Karpas-422 (cell line): ENCODE results near the gene RTN4IP1. TPM values are rescaled to one million over a fixed set of nuclear protein-coding genes. Genes with fewer than 3 reads are reported as not detected.
A peak's percentile ranks its signal among the peaks of the same experiment; 100 is the strongest.
"Not testable (repeated sequence)": the region's sequence is repeated elsewhere in the genome, so short reads cannot be mapped to it uniquely, and the experiment has no call there.

Source experiments
- DNase-seq: peaks from one replicate; pipeline ENCODE4 v3.0.0-alpha.2; 2015
- H2AFZ ChIP-seq: fragments of 200-600 bp; sonication (generic); 2 replicates; pipeline ENCODE4 v1.6.1; 2014; ENCODE audit warnings: antibody characterized with exemption, low read length, mixed read lengths
- H3K27ac ChIP-seq: fragments of 200-600 bp; sonication (generic); 2 replicates; pipeline ENCODE4 v1.5.1; 2014; ENCODE audit warnings: mild to moderate bottlenecking, low read length, moderate library complexity
- H3K27me3 ChIP-seq: fragments of 200-600 bp; sonication (generic); 2 replicates; pipeline ENCODE4 v1.6.1; 2014; ENCODE audit warnings: low read length, mixed read lengths
- H3K36me3 ChIP-seq: fragments of 200-600 bp; sonication (generic); 2 replicates; pipeline ENCODE4 v1.6.1; 2014; ENCODE audit warnings: low read length, mixed read lengths; ENCODE audit not compliant: insufficient read depth
- H3K4me1 ChIP-seq: fragments of 200-600 bp; sonication (generic); 2 replicates; pipeline ENCODE4 v1.6.1; 2014; ENCODE audit warnings: mild to moderate bottlenecking, low read length, mixed read lengths
- H3K4me2 ChIP-seq: fragments of 200-600 bp; sonication (generic); 2 replicates; pipeline ENCODE4 v1.6.1; 2014; ENCODE audit warnings: low read length, low read depth, mild to moderate bottlenecking; ENCODE audit not compliant: poor library complexity, severe bottlenecking
- H3K4me3 ChIP-seq: fragments of 200-600 bp; sonication (generic); 2 replicates; pipeline ENCODE4 v1.5.1; 2014; ENCODE audit warnings: mild to moderate bottlenecking, antibody characterized with exemption, low read length, mixed read lengths
- H3K79me2 ChIP-seq: fragments of 200-600 bp; sonication (generic); 2 replicates; pipeline ENCODE4 v1.6.1; 2014; ENCODE audit warnings: mild to moderate bottlenecking, low read length, mixed read lengths
- H3K9ac ChIP-seq: fragments of 200-600 bp; sonication (generic); 2 replicates; pipeline ENCODE4 v1.6.0; 2014; ENCODE audit warnings: low read length
- H3K9me2 ChIP-seq: fragments of 200-600 bp; sonication (generic), shearing (Covaris generic); replicated peaks from 2 replicates; pipeline ENCODE4 v1.6.0; 2014; ENCODE audit warnings: mild to moderate bottlenecking, low read length, moderate library complexity; ENCODE audit not compliant: insufficient read depth
- H3K9me3 ChIP-seq: fragments of 300-700, 200-600 bp; sonication (generic); 2 replicates; pipeline ENCODE4 v1.6.1; 2014; ENCODE audit warnings: low read length, mixed read lengths
- H4K20me1 ChIP-seq: fragments of 200-600 bp; sonication (generic); 2 replicates; pipeline ENCODE4 v1.6.1; 2014; ENCODE audit warnings: mild to moderate bottlenecking, antibody characterized with exemption, low read length, low read depth; ENCODE audit not compliant: insufficient read depth
- total RNA-seq: library from RNA; depleted of rRNA; stranded (reverse); fragments of >200 nt; shearing (Covaris generic); gene quantifications from 2 replicates; pipeline ENCODE4 v1.2.3, GENCODE V29; 2014; ENCODE audit warnings: low replicate concordance

The RTN4IP1 gene
- total RNA-seq, 1 experiment from 2014 or later = 14.3 TPM

DNA sequence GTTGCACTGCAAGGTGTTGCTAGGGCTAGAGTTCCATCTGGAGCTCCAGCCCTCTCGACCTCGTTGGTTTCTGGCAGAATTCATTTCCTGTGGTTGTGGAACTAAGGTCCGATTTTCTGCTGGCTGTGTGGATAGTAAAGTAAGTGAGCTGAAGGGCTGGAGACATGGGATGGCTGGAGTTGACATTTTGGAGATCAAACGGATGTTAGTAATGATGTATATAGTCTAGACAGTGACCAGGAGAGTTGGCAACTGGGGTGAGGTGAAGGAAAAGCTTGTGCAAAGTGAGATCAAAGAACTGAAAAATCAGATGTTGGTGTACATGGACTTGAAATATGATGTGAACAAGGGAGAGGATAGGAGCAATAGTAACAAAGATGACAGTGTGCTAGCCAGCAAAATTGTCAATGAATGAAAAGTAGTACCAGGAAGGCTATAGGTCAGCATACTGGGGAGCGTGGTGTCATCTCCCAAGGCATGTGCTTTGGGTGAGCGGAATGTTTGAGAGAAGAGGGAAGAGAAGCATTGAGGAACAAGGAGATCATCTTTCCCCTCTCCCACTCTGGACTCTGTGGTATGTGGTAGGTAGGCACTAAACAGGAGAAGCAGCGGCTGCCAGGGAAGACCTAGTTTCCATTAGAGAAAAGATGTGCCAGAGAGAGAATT, 7.9 kb upstream of the RTN4IP1 start:
- peak; percentile 77 for DNase-seq
- Histone ChIP-seq H3K4me1 (peaks cover 85% of the 10 kb centered on the region), H4K20me1 (no peaks in the 10 kb centered on the region), H3K4me3 (peak overlapping the region; percentile 40), H3K79me2 (peaks cover 79% of the 10 kb centered on the region), H3K36me3 (peaks cover 30% of the 10 kb centered on the region), H3K9me2 (no peaks in the 10 kb centered on the region), H3K4me2 (peak overlapping the region; percentile 87), H3K27me3 (no peaks in the 10 kb centered on the region), H3K9me3 (no peaks in the 10 kb centered on the region), H3K9ac (peak overlapping the region; percentile 71), H2AFZ (no peak overlapping the region), H3K27ac (peak overlapping the region; percentile 97)

- peak overlapping the region; percentile 17 for H3K9ac ChIP-seq
- peaks cover 78% of the 10 kb centered on the region for H3K79me2 ChIP-seq
- H3K36me3 ChIP-seq = peaks cover 16% of the 10 kb centered on the region
- no peaks in the 10 kb centered on the region for H4K20me1 ChIP-seq
- H2AFZ ChIP-seq = no peak overlapping the region
- peaks cover 88% of the 10 kb centered on the region for H3K4me1 ChIP-seq
- H3K27me3 ChIP-seq = no peaks in the 10 kb centered on the region
- no peaks in the 10 kb centered on the region for H3K9me3 ChIP-seq
- H3K4me3 ChIP-seq = no peak overlapping the region
- peak overlapping the region; percentile 97 for H3K27ac ChIP-seq
- peak overlapping the region; percentile 21 for H3K4me2 ChIP-seq
- H3K9me2 ChIP-seq = no peaks in the 10 kb centered on the region
- DNase-seq = no peak
These were observed 5.3 kb upstream of the RTN4IP1 start for GRCh38 chr6:106634565-106634964.

DNA sequence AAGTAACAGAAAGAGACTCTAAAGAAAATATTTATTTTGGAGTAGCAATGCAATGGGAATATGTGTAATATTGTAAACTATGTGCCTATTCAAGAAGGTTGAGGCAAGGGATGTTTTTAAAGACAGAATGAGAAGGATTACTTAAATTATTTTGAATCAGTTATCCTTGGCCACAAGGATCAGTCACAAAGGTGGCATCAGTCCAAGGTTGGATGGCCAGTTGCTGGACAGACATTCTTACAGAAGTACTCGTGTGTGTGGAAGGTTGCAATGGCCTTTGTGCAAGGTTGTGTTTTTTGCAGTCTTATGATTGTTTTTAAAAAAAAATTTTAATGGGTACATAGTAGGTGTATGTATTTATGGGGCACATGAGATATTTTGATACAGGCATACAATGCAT, 2.0 kb upstream of the RTN4IP1 start:
- Histone ChIP-seq H4K20me1 (no peaks in the 10 kb centered on the region), H3K9ac (no peak overlapping the region), H2AFZ (no peak overlapping the region), H3K9me3 (no peaks in the 10 kb centered on the region), H3K27me3 (no peaks in the 10 kb centered on the region), H3K27ac (peak overlapping the region; percentile 97), H3K36me3 (peaks cover 13% of the 10 kb centered on the region; the same call in 1 of the 2 replicates), H3K4me2 (peak overlapping the region; percentile 37), H3K4me3 (peak overlapping the region; percentile 5; the same call in 1 of the 2 replicates), H3K4me1 (peaks cover 78% of the 10 kb centered on the region), H3K79me2 (peaks cover 84% of the 10 kb centered on the region), H3K9me2 (no peaks in the 10 kb centered on the region)
- peak; percentile 43 for DNase-seq

DNA sequence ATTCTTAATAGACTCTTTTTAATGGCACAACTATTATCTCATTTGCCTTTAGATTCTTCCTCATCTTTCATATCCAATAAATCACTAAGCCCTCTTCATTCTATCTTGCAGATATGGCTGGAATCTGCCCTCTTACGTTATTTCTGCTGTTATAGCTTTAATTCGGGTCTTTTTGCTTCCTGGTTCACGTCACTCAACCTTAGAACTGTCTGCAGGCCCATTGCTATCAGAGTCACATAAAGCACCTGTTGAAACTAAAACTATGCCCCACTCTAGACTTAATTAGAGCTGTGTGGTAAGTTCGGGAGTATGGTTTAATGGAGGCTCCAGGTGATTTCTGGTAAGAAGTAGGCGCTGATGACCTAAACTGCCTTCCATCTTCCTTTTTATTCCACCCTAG, 1.1 kb upstream of the RTN4IP1 start:
- peak; percentile 78 for DNase-seq
- Histone ChIP-seq H3K9me3 (no peaks in the 10 kb centered on the region), H2AFZ (no peak overlapping the region), H3K27me3 (no peaks in the 10 kb centered on the region), H4K20me1 (no peaks in the 10 kb centered on the region), H3K4me2 (peak overlapping the region; percentile 81), H3K4me3 (peak overlapping the region; percentile 92), H3K9ac (peak overlapping the region; percentile 81), H3K9me2 (no peaks in the 10 kb centered on the region), H3K36me3 (peaks cover 13% of the 10 kb centered on the region; the same call in 1 of the 2 replicates), H3K4me1 (peaks cover 75% of the 10 kb centered on the region), H3K27ac (peak overlapping the region; percentile 94), H3K79me2 (peaks cover 86% of the 10 kb centered on the region)

DNA sequence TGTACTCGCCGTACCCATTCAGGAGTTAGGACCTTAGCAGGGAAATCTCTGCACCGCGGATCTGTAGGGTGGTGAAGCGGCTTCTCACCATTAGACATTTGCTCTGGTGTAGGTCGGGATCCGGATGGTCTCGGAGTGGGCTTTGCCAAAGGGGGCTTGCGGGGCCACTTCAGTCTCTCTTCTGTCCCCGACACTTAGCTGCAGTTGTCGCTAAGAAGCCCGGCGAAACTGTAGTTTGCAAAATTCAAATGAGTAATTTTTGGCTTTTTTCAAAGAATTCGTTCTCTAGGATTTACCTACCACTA, 513 bp upstream of the RTN4IP1 start:
- peaks cover 13% of the 10 kb centered on the region; the same call in 1 of the 2 replicates for H3K36me3 ChIP-seq
- no peaks in the 10 kb centered on the region for H3K9me3 ChIP-seq
- peaks cover 69% of the 10 kb centered on the region for H3K4me1 ChIP-seq
- H3K9me2 ChIP-seq = no peaks in the 10 kb centered on the region
- peak overlapping the region; percentile 81 for H3K4me2 ChIP-seq
- no peak for DNase-seq
- peak overlapping the region; percentile 92 for H3K4me3 ChIP-seq
- no peak overlapping the region for H2AFZ ChIP-seq
- no peaks in the 10 kb centered on the region for H4K20me1 ChIP-seq
- peaks cover 85% of the 10 kb centered on the region for H3K79me2 ChIP-seq
- H3K27me3 ChIP-seq = no peaks in the 10 kb centered on the region
- H3K9ac ChIP-seq = peak overlapping the region; percentile 81
- peak overlapping the region; percentile 94 for H3K27ac ChIP-seq

DNA sequence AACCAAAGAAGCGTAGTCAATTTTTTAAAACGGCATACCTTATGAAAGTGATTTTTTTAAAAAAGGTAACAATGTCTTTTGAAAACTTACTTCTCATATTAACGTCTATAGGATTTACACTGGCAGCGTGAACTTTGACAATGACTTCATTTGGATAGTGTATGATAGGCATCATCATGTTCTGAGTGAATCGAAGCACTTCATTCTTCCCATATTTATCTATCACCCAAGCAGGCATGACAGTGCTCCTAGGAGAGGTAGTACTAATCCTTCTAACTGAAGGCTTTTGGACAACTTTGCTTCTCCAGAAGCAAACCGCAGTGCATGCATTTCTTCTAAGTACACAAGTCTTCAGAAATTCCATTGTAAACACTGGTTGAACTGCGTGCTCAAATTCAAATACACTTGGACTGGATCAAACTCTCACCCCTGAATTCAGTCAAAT, 618 bp downstream of the RTN4IP1 start:
- Histone ChIP-seq H3K9me2 (no peaks in the 10 kb centered on the region), H3K9ac (peak overlapping the region; percentile 81), H2AFZ (no peak overlapping the region), H3K4me1 (peaks cover 58% of the 10 kb centered on the region), H3K36me3 (peaks cover 15% of the 10 kb centered on the region), H3K4me2 (peak overlapping the region; percentile 81), H4K20me1 (no peaks in the 10 kb centered on the region), H3K4me3 (peak overlapping the region; percentile 92), H3K27ac (peak overlapping the region; percentile 94), H3K79me2 (peaks cover 74% of the 10 kb centered on the region), H3K27me3 (no peaks in the 10 kb centered on the region), H3K9me3 (no peaks in the 10 kb centered on the region)
- no peak for DNase-seq

DNA sequence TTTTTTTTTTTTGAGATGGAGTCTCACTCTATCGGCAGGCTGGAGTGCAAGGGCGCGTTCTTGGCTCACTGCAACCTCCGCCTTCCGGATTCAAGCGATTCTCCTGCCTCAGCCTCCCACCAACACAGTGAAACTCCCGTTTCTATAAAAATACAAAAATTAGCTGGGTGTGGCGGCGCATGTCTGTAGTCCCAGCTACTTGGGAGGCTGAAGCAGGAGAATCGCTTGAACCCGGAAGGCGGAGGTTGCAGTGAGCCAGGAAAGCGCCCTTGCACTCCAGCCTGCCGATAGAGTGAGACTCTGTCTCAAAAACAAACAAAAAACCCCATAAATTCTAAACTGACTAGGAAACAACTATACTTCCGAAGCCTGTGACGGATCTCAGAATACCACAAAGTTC, 1.5 kb downstream of the RTN4IP1 start:
- H3K27me3 ChIP-seq, H3K9me3 ChIP-seq, H3K9me2 ChIP-seq, H4K20me1 ChIP-seq, H2AFZ ChIP-seq, DNase-seq: not testable (repeated sequence)
- Histone ChIP-seq H3K4me1 (peaks cover 49% of the 10 kb centered on the region), H3K27ac (peak overlapping the region; percentile 94), H3K9ac (peak overlapping the region; percentile 81), H3K36me3 (peaks cover 18% of the 10 kb centered on the region), H3K4me2 (peak overlapping the region; percentile 81), H3K4me3 (peak overlapping the region; percentile 92), H3K79me2 (peaks cover 65% of the 10 kb centered on the region)

GRCh38 chr6:106626485-106626884, 2.8 kb downstream of the RTN4IP1 start:
- peak; percentile 75 for DNase-seq
- H3K79me2 ChIP-seq = peaks cover 52% of the 10 kb centered on the region
- no peaks in the 10 kb centered on the region for H3K27me3 ChIP-seq
- no peaks in the 10 kb centered on the region for H3K9me2 ChIP-seq
- peaks cover 18% of the 10 kb centered on the region for H3K36me3 ChIP-seq
- peak overlapping the region; percentile 94 for H3K27ac ChIP-seq
- H3K4me2 ChIP-seq = peak overlapping the region; percentile 81
- no peak overlapping the region for H2AFZ ChIP-seq
- peaks cover 47% of the 10 kb centered on the region for H3K4me1 ChIP-seq
- H3K9ac ChIP-seq = peak overlapping the region; percentile 81
- H3K4me3 ChIP-seq = peak overlapping the region; percentile 92
- no peaks in the 10 kb centered on the region for H4K20me1 ChIP-seq
- no peaks in the 10 kb centered on the region; the same call in 1 of the 2 replicates for H3K9me3 ChIP-seq
